Suppressor macrophage treated with lipopolysaccharide for 1 hour (primary cell): ENCODE data around the gene HYPK.

Experiments
- DNase-seq, 3 donors: peaks; one replicate each; pipeline ENCODE4 v3.0.0-alpha.2; 2020 to 2022

The HYPK gene

DNA sequence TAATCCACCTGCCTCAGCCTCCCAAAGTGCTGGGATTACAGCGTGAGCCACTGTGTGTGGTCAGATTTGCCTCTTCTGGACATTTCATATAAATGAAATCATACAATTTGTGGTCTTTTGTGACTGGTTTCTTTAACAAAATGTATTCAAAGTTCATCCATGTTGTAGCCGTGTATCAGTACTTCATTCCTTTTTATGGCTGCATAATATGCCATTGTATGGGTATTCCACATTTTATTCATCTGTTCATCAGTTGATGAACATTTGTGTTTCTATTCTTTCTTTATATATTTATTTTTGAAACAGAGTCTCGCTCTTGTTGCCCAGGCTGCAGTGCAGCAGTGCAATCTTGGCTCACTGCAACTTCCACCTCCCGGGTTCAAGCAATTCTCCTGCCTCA lies 52.2 kb downstream of the HYPK start:
- DNase-seq, result no peak
